Measurements from ENCODE around the gene IL4I1. TPM values are rescaled to one million over a fixed set of nuclear protein-coding genes. Genes with fewer than 3 reads are reported as not detected.

IL4I1 gene
- total and polyA plus RNA-seq, 2 donors (not counting 1 experiment from before 2014, with no cell fraction given), result 0.48 to 3.1 TPM

- Mint-ChIP-seq H3K9me3 (ENCODE audit: insufficient read depth) (no peaks in the 10 kb centered on the region), H3K4me1 (peaks cover 66% of the 10 kb centered on the region), H3K27me3 (no peaks in the 10 kb centered on the region), H3K4me3 (no peak overlapping the region), H3K27ac (peak overlapping the region; percentile 80)
- H3K4me1 ChIP-seq (ENCODE audit: control insufficient read depth in 2 of 2, insufficient read depth in 2 of 2, low read length in 2 of 2), result peaks cover 18 to 32% of the 10 kb centered on the region in 2 donors
- 90% methylated on average over 21 of the region's 21 CpGs for WGBS (ENCODE audit: insufficient coverage)
- DNase-seq (no peak), ATAC-seq (ENCODE audit: low read depth) (no peak)
- H3K4me2 ChIP-seq (replicated peaks; ENCODE audit: low read depth, low read length, poor library complexity, severe bottlenecking), result no peak overlapping the region
- H3K9me3 ChIP-seq (ENCODE audit: control extremely low read depth in 1 of 3, control insufficient read depth in 2 of 3, insufficient read depth in 1 of 3, low read length in 2 of 3), result peaks cover 0 to 3% (median 0%) of the 10 kb centered on the region in 3 donors
- TF ChIP-seq EZH2 (IDR thresholded peaks at IDR 0.05; ENCODE audit: borderline replicate concordance, insufficient read depth, low read depth, low read length, poor library complexity, severe bottlenecking) (no peak), CTCF (IDR thresholded peaks at IDR 0.05) (no peak)
- H4K20me1 ChIP-seq (ENCODE audit: control insufficient read depth, insufficient read depth, low read length, poor library complexity, severe bottlenecking), result peaks cover 39% of the 10 kb centered on the region
- H3K9ac ChIP-seq (ENCODE audit: low read length), result no peak overlapping the region
- H3K27me3 ChIP-seq (replicated peaks in 1 of 4; ENCODE audit: control extremely low read depth in 1 of 4, control insufficient read depth in 3 of 4, insufficient read depth in 4 of 4, low read length in 3 of 4), result no peaks in the 10 kb centered on the region
- H3K4me3 ChIP-seq (ENCODE audit: control extremely low read depth in 1 of 5, extremely low read depth in 1 of 5, insufficient read depth in 1 of 5, low read depth in 2 of 5, low read length in 4 of 5), result no peak overlapping the region
- POLR2A ChIA-PET, result no interaction called here
- no peak overlapping the region for H2AFZ ChIP-seq (ENCODE audit: insufficient read depth, low read depth, low read length, poor library complexity, severe bottlenecking)
- H3K79me2 ChIP-seq (ENCODE audit: control insufficient read depth, insufficient read depth, low read length), result peaks cover 44% of the 10 kb centered on the region
- CTCF ChIA-PET, result interaction anchor here (0.8 to 3.7 kb wide), 2 partner anchors 16 to 23 kb away, joined by 3 to 16 read pairs; partner anchors contain the start of gene IL4I1
- intact Hi-C loops (cut with micrococcal nuclease), result no loop called here
- no peak overlapping the region for H3K27ac ChIP-seq (ENCODE audit: low read length in 2 of 2)
- peaks cover 0 to 57% of the 10 kb centered on the region in 2 experiments for H3K36me3 ChIP-seq (replicated peaks in 1 of 2; ENCODE audit: control extremely low read depth in 1 of 2, control insufficient read depth in 1 of 2, extremely low read depth in 1 of 2, insufficient read depth in 2 of 2, low read length in 1 of 2)
These were observed 16.4 kb upstream of the IL4I1 start for GRCh38 chr19:49912965-49913685.

Measured in B cell (primary cell).